GM12878 (cell line): ENCODE data around the gene CYB5R3. TPM values are rescaled to one million over a fixed set of nuclear protein-coding genes. Genes with fewer than 3 reads are reported as not detected.
"Not testable (repeated sequence)": the region's sequence is repeated elsewhere in the genome, so short reads cannot be mapped to it uniquely, and the experiment has no call there.

Experiments used
- ATAC-seq: fragments of 200-7000 bp; cut with Tn5 transposase; 3 replicates; pipeline ENCODE4 v1.9.1; 2020; ENCODE audit warnings: mild to moderate bottlenecking, moderate library complexity
- BruUV-seq: library from RNA; stranded (reverse); fragments of 400-500 nt; replicated peaks from 2 replicates; lab custom pipeline; 2021; lab: Mats Ljungman, UMichigan
- CTCF ChIA-PET: fragments of 300-600 bp; sonication (Branson Sonifier 250); formaldehyde crosslinking; extraction: SDS; loops from one replicate; lab custom pipeline; 2021; ENCODE audit warnings: inconsistent platforms; lab: Yijun Ruan, JAX
- POLR2A ChIA-PET: fragments of 350-600 bp; formaldehyde crosslinking; extraction: SDS; loops from one replicate; lab custom pipeline; 2021; ENCODE audit warnings: inconsistent platforms; lab: Charles Lee
- RAD21 ChIA-PET: fragments of 300-600 bp; sonication (Branson Sonifier 250); formaldehyde crosslinking; loops from one replicate; lab custom pipeline; 2023; ENCODE audit warnings: antibody characterized with exemption; ENCODE audit not compliant: unreplicated experiment; lab: Charles Lee
- SMC1A ChIA-PET: fragments of 300-600 bp; sonication (Branson Sonifier 250); formaldehyde crosslinking; loops from one replicate; lab custom pipeline; 2023; ENCODE audit not compliant: unreplicated experiment, uncharacterized antibody; lab: Charles Lee
- DNase-seq: peaks from one replicate; pipeline ENCODE4 v3.0.0-alpha.2; 2011; ENCODE audit warnings: low read depth, low spot score
- FAIRE-seq: peaks from 3 replicates; lab custom pipeline; 2011; peaks lifted over from hg19 to GRCh38; lab: Jason Lieb, UNC
- H2AFZ ChIP-seq: 2 replicates; pipeline ENCODE4 v1.6.0; 2011; ENCODE audit warnings: low read depth, low read length, control low read depth; ENCODE audit not compliant: control insufficient read depth
- H3K27ac ChIP-seq: 2 replicates; pipeline ENCODE4 v1.5.1; 2011; ENCODE audit warnings: control low read depth; ENCODE audit not compliant: control insufficient read depth, insufficient read depth
- H3K27me3 ChIP-seq, 2 experiments: replicated peaks in 1 of 2; 2 replicates each; pipeline versions ENCODE4 v1.6.0 to v1.6.1; 2011; ENCODE audit warnings: low read length in 1 of 2; ENCODE audit not compliant: control insufficient read depth in 2 of 2, insufficient read depth in 2 of 2
- H3K36me3 ChIP-seq, 2 experiments: 2 replicates each; pipeline ENCODE4 v1.5.1; 2011; ENCODE audit warnings: low read length in 1 of 2; ENCODE audit not compliant: control insufficient read depth in 2 of 2, insufficient read depth in 2 of 2
- H3K4me1 ChIP-seq: 2 replicates; pipeline ENCODE4 v1.6.1; 2011; ENCODE audit warnings: mild to moderate bottlenecking, low read length, moderate library complexity, mixed read lengths; ENCODE audit not compliant: control insufficient read depth, insufficient read depth
- H3K4me2 ChIP-seq: 2 replicates; pipeline ENCODE4 v1.6.0; 2011; ENCODE audit warnings: control low read depth; ENCODE audit not compliant: control insufficient read depth, insufficient read depth
- H3K4me3 ChIP-seq: fragments of 200-600 bp; sonication (generic); 2 replicates; pipeline ENCODE4 v1.5.1; 2016
- H3K79me2 ChIP-seq: 2 replicates; pipeline ENCODE4 v1.6.0; 2011; ENCODE audit warnings: low read length; ENCODE audit not compliant: control insufficient read depth, insufficient read depth
- H3K9ac ChIP-seq: 2 replicates; pipeline ENCODE4 v1.8.0; 2011; ENCODE audit warnings: low read length, control low read depth, mixed read lengths; ENCODE audit not compliant: control insufficient read depth, insufficient read depth
- H3K9me3 ChIP-seq: replicated peaks from 3 replicates; pipeline ENCODE4 v1.5.1; 2011; ENCODE audit warnings: mild to moderate bottlenecking, low read length; ENCODE audit not compliant: control insufficient read depth, insufficient read depth
- H4K20me1 ChIP-seq: 2 replicates; pipeline ENCODE4 v1.6.0; 2011; ENCODE audit not compliant: control insufficient read depth, insufficient read depth
- WGBS: methylation state at CpG from one replicate; pipeline ENCODE4 v1.1.6; 2016; ENCODE audit warnings: low lambda C conversion rate; ENCODE audit not compliant: insufficient replicate concordance, insufficient coverage; ENCODE audit errors: missing lambda C conversion rate; 5-methylcytosine and 5-hydroxymethylcytosine counted together
- in situ Hi-C: fragments of 300-500 bp; cut with MboI; formaldehyde crosslinking; loops from 9 replicates; pipeline ENCODE4 v1.14.3; 2018; ENCODE audit warnings: mixed read lengths
- intact Hi-C: fragments of 100-400 bp; cut with micrococcal nuclease; formaldehyde crosslinking; loops from one replicate; pipeline ENCODE4 v1.14.2; 2022; ENCODE audit not compliant: unreplicated experiment
- polyA plus RNA-seq, 11 experiments: library from polyadenylated mRNA; depleted of rRNA in 4 of 11; unstranded in 6 of 11; stranded (reverse) in 5 of 11; fragments of >200 nt; fragmentation: Nextera tagmentation in 4 of 11; fragmentation: Illumina TruSeq in 1 of 11; extraction: Ambion mirVana in 4 of 11; extraction: Trizol in 1 of 11; gene quantifications; 1 replicate in 1 of 11; 2 replicates in 10 of 11; pipeline versions ENCODE4 v1.2.1 to v1.2.3, GENCODE V29; 2011 to 2016; ENCODE audit warnings: inconsistent platforms in 2 of 11, missing spikeins in 2 of 11, low read depth in 1 of 11
- total RNA-seq, 4 experiments: library from RNA; depleted of rRNA in 3 of 4; stranded (reverse); fragments of >200 nt in 3 of 4; fragmentation: Illumina TruSeq in 1 of 4; extraction: Trizol in 1 of 4; gene quantifications; 2 replicates each; pipeline versions ENCODE4 v1.2.1 to v1.2.3, GENCODE V29; 2013 to 2021

The CYB5R3 gene
- total and polyA plus RNA-seq, 10 of the 15 experiments (the other 5 are each of a cell fraction or from before 2014, with no cell fraction given), result 2.0 to 119 (median 67.8) TPM

DNA sequence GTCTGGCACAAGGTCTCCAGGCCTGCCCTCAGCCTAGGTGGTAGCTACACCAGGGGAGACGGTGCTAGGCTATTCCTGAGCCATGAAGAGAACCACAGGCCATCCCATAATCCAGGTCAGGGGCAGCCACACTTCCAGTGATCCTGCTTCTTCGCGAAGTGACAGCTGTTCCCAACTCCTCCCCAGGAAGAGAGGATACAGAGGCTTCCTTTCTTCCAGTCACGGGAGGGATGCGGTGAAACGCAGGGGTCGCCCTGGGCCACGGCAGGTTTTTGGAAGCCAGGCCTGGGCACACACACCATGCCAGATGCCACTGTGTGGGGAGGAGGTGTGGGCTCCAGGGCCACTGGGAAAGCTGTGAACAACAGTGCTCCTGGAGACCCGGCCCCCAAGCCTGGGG, 72.1 kb downstream of the CYB5R3 start:
- H3K9ac ChIP-seq, POLR2A ChIA-PET, H3K36me3 ChIP-seq, H3K27me3 ChIP-seq, ATAC-seq, H3K4me2 ChIP-seq, BruUV-seq, H3K4me3 ChIP-seq, intact Hi-C loops, FAIRE-seq, H3K9me3 ChIP-seq, CTCF ChIA-PET, H3K27ac ChIP-seq, SMC1A ChIA-PET, H4K20me1 ChIP-seq, RAD21 ChIA-PET, H2AFZ ChIP-seq, DNase-seq, in situ Hi-C loops, H3K4me1 ChIP-seq: not testable (repeated sequence)
- 87% methylated on average over 8 of the region's 9 CpGs for WGBS
- H3K79me2 ChIP-seq, result peaks cover 15% of the 10 kb centered on the region

DNA sequence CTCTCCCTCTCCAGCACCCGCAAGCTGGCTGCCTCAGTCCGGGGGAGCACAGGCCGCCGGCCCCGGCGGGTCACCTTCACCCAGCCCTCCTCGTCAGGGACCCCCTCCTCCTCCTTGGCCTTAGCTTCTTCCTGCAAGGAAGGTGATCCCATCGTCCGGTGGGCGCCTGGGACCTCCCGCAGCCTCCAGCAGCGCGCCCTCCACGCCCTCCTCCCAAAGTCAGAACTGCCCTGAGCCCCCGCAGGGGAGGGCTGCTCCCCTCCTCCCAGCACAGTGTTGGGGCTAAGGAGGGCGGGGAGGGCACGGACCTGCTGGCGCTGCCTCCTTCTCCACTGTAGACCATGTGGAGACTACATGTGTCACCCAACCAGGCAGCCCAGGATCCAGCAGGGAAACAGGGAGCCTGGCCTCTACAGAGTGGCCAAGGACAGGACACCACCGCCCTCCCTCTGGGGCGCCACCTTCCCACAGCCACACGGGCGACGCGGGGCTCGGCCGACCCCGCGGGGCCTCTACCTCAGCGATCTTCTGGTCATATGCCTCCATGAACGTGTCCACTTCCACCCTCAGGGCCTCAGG, 73.1 kb downstream of the CYB5R3 start:
- H3K27ac ChIP-seq, POLR2A ChIA-PET, H3K9me3 ChIP-seq, H2AFZ ChIP-seq, SMC1A ChIA-PET, H3K79me2 ChIP-seq, H3K36me3 ChIP-seq, intact Hi-C loops, DNase-seq, H3K4me2 ChIP-seq, H3K4me3 ChIP-seq, ATAC-seq, H3K27me3 ChIP-seq, RAD21 ChIA-PET, BruUV-seq, H3K9ac ChIP-seq, FAIRE-seq, CTCF ChIA-PET, in situ Hi-C loops, H4K20me1 ChIP-seq, H3K4me1 ChIP-seq: not testable (repeated sequence)
- 96% methylated on average over 25 of the region's 30 CpGs for WGBS

DNA sequence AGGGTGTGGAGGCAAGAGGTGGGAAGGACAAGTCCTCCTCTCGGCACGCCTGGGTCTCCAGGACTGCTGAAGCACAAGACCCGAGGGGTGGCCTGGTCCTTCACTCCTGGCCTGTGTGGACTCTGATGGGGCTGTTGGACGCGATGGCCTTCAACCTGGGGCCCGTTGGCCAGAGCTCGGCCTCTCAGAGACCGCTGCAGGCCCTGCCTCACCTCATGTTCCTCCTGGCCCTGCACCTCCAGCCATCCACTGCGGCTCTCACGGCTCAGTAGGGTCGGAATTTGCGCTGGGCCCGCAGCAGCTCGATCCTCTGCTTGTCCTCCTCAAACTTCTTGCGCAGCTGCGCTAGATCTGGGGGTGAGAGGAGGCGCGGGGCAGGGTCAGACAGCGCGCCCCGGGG, 74.7 kb downstream of the CYB5R3 start:
- H2AFZ ChIP-seq, CTCF ChIA-PET, H3K4me2 ChIP-seq, intact Hi-C loops, BruUV-seq, H3K4me3 ChIP-seq, H3K4me1 ChIP-seq, H4K20me1 ChIP-seq, H3K27ac ChIP-seq, H3K9ac ChIP-seq, H3K27me3 ChIP-seq, SMC1A ChIA-PET, in situ Hi-C loops, H3K79me2 ChIP-seq, H3K36me3 ChIP-seq, DNase-seq, ATAC-seq, FAIRE-seq, POLR2A ChIA-PET, H3K9me3 ChIP-seq, RAD21 ChIA-PET: not testable (repeated sequence)
- 98% methylated on average over 21 of the region's 21 CpGs for WGBS

- H2AFZ ChIP-seq, H3K27me3 ChIP-seq, POLR2A ChIA-PET, intact Hi-C loops, H3K9ac ChIP-seq, CTCF ChIA-PET, H3K4me1 ChIP-seq, H3K27ac ChIP-seq, RAD21 ChIA-PET, H4K20me1 ChIP-seq, H3K4me3 ChIP-seq, H3K9me3 ChIP-seq, H3K36me3 ChIP-seq, H3K4me2 ChIP-seq, in situ Hi-C loops, DNase-seq, BruUV-seq, ATAC-seq, H3K79me2 ChIP-seq, SMC1A ChIA-PET: not testable (repeated sequence)
- peak; percentile 47 for FAIRE-seq
- 100% methylated on average over 1 of the region's 1 CpG for WGBS
Observed at GRCh38 chr22:42574046-42574445, 75.1 kb downstream of the CYB5R3 start.
